Activated naive CD4-positive, alpha-beta T cell treated with anti-CD3 and anti-CD28 coated beads, Interleukin-2, amount 10 ng/mL, durations not matched to agents 5 hours and 36 hours (primary cell): ENCODE measurements around the gene CCDC174. TPM values are rescaled to one million over a fixed set of nuclear protein-coding genes. Genes with fewer than 3 reads are reported as not detected.

Experiments used
- total RNA-seq, 2 experiments: library from RNA; stranded (reverse); gene quantifications; one replicate each; pipeline ENCODE4 v1.2.3, GENCODE V29; 2021

The CCDC174 gene
- 10 to 100 TPM; 22.4 to 23.6 TPM for total RNA-seq

GRCh38 chr3:14651440-14652251 lies at the start of gene CCDC174:
TSS of gene CCDC174 (plus strand) at chr3:14651762. CDS start at chr3:14651837, 75 bp downstream.

GRCh38 chr3:14674841-14675240 lies 23.3 kb downstream of the CCDC174 start, which contains the start of gene C3orf20:
TSS of gene C3orf20 (plus strand) at chr3:14675141. CDS start at chr3:14682714, 7,573 bp downstream.

Other genes starting within 250 kb of the CCDC174 start
- 10 to 100 TPM; 33.4 to 34.7 TPM for gene SLC6A6, start 249.2 kb upstream of the CCDC174 start, total RNA-seq
- gene GRIP2, start 111.4 kb upstream of the CCDC174 start, total RNA-seq = under 1 TPM in 1 of 2 experiments, not detected in 1; 0.07 TPM
- gene C3orf20, start 23.4 kb downstream of the CCDC174 start, total RNA-seq = under 1 TPM; 0.12 to 0.15 TPM
- gene FGD5, start 167.2 kb downstream of the CCDC174 start, total RNA-seq = under 1 TPM; 0.67 to 0.71 TPM